ENCODE measurements around the gene PPP1R2B.

PPP1R2B gene

DNA sequence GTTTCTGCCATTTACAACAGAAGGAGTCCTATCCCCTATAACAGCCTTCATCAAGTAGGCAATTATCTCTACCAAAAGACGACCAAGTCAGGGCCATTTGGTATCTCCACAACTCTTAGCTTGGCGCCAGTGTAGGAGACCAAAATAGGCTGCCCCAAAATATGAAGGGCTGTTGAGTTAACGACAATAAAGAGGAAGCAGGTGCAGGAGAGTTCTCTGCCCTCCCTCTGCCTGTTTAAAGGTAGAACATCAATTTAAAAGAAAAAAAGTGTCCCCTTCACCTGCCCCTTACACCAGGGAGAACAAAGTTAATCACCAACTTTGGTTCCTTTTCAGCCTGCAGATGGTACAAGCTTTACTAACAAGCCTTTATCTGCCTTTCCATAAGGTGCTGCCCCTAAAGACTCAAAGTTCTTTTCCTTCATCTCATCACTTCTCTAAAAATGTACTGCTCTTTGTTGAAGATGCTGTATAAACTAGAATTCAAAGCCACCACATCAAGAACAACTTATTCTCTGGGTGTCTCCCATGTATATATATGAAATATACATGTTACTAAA is 33.3 kb downstream of the PPP1R2B start:
- Histone ChIP-seq H2AFZ (ENCODE audit: low read depth, low read length) (no peak overlapping the region), H3K9ac (ENCODE audit: low read depth, low read length) (no peak overlapping the region), H3K27ac (ENCODE audit: low read length) (no peak overlapping the region), H3K36me3 (ENCODE audit: insufficient read depth, low read length) (no peaks in the 10 kb centered on the region), H3K4me2 (ENCODE audit: insufficient read depth, low read length) (no peak overlapping the region), H3K4me1 (ENCODE audit: insufficient read depth, low read length) (no peaks in the 10 kb centered on the region), H3K79me2 (ENCODE audit: insufficient read depth, low read length) (no peaks in the 10 kb centered on the region), H3K4me3 (ENCODE audit: low read depth in 1 of 2, low read length in 2 of 2) (no peak overlapping the region), H3K9me3 (ENCODE audit: insufficient read depth, low read length, severe bottlenecking) (no peaks in the 10 kb centered on the region), H3K27me3 (ENCODE audit: insufficient read depth, low read length, poor library complexity) (peaks cover 6% of the 10 kb centered on the region), H4K20me1 (ENCODE audit: insufficient read depth, low read length) (no peaks in the 10 kb centered on the region)
- TF ChIP-seq, protein P1, sequence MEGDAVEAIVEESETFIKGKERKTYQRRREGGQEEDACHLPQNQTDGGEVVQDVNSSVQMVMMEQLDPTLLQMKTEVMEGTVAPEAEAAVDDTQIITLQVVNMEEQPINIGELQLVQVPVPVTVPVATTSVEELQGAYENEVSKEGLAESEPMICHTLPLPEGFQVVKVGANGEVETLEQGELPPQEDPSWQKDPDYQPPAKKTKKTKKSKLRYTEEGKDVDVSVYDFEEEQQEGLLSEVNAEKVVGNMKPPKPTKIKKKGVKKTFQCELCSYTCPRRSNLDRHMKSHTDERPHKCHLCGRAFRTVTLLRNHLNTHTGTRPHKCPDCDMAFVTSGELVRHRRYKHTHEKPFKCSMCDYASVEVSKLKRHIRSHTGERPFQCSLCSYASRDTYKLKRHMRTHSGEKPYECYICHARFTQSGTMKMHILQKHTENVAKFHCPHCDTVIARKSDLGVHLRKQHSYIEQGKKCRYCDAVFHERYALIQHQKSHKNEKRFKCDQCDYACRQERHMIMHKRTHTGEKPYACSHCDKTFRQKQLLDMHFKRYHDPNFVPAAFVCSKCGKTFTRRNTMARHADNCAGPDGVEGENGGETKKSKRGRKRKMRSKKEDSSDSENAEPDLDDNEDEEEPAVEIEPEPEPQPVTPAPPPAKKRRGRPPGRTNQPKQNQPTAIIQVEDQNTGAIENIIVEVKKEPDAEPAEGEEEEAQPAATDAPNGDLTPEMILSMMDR (IDR thresholded peaks at IDR 0.05; ENCODE audit: borderline replicate concordance, extremely low read depth, low read length, poor library complexity, severe bottlenecking), result no peak
- TF ChIP-seq EZH2 (IDR thresholded peaks at IDR 0.05; ENCODE audit: borderline replicate concordance, low read depth, low read length, severe bottlenecking), result no peak
- ATAC-seq (ENCODE audit: insufficient read depth, low read depth) (no peak), DNase-seq (no peak)

DNA sequence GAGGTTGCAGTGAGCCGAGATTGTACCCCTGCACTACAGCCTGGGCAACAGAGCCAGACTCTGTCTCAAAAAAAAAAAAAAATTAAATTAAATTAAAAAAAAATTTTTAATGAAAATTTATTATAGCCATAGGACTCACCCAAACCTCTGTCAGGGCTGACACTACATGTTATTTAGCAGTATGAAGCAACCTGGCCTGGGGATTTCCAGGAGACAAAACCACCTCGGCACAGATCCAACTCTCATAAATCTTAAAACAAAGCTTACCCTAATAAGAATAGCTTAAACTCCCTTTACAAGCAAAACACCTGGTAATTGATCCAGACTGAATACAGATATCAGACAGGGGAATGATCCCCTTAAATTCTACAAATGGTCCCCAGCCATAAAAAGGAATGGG is 38.4 kb downstream of the PPP1R2B start:
- no peak overlapping the region for H2AFZ ChIP-seq (ENCODE audit: low read depth, low read length)
- no peak overlapping the region for H3K4me2 ChIP-seq (ENCODE audit: insufficient read depth, low read length)
- H4K20me1 ChIP-seq (ENCODE audit: insufficient read depth, low read length), result no peaks in the 10 kb centered on the region
- DNase-seq (no peak), ATAC-seq (ENCODE audit: insufficient read depth, low read depth) (no peak)
- no peaks in the 10 kb centered on the region for H3K9me3 ChIP-seq (ENCODE audit: insufficient read depth, low read length, severe bottlenecking)
- H3K9ac ChIP-seq (ENCODE audit: low read depth, low read length), result no peak overlapping the region
- no peaks in the 10 kb centered on the region for H3K79me2 ChIP-seq (ENCODE audit: insufficient read depth, low read length)
- H3K27me3 ChIP-seq (ENCODE audit: insufficient read depth, low read length, poor library complexity), result peaks cover 9% of the 10 kb centered on the region
- H3K4me3 ChIP-seq (ENCODE audit: low read depth in 1 of 2, low read length in 2 of 2), result no peak overlapping the region
- H3K36me3 ChIP-seq (ENCODE audit: insufficient read depth, low read length), result no peaks in the 10 kb centered on the region
- no peak overlapping the region for H3K27ac ChIP-seq (ENCODE audit: low read length)
- TF ChIP-seq, protein P1 (IDR thresholded peaks at IDR 0.05; ENCODE audit: borderline replicate concordance, extremely low read depth, low read length, poor library complexity, severe bottlenecking), result no peak
- TF ChIP-seq EZH2 (IDR thresholded peaks at IDR 0.05; ENCODE audit: borderline replicate concordance, low read depth, low read length, severe bottlenecking), result no peak
- H3K4me1 ChIP-seq (ENCODE audit: insufficient read depth, low read length), result no peaks in the 10 kb centered on the region

- TF ChIP-seq, protein P1 (IDR thresholded peaks at IDR 0.05; ENCODE audit: borderline replicate concordance, extremely low read depth, low read length, poor library complexity, severe bottlenecking), result no peak
- TF ChIP-seq EZH2 (IDR thresholded peaks at IDR 0.05; ENCODE audit: borderline replicate concordance, low read depth, low read length, severe bottlenecking), result no peak
- Histone ChIP-seq H3K4me3 (ENCODE audit: low read depth in 1 of 2, low read length in 2 of 2) (no peak overlapping the region), H3K27me3 (ENCODE audit: insufficient read depth, low read length, poor library complexity) (peaks cover 2% of the 10 kb centered on the region), H4K20me1 (ENCODE audit: insufficient read depth, low read length) (no peaks in the 10 kb centered on the region), H3K4me2 (ENCODE audit: insufficient read depth, low read length) (no peak overlapping the region), H3K27ac (ENCODE audit: low read length) (no peak overlapping the region), H3K9ac (ENCODE audit: low read depth, low read length) (no peak overlapping the region), H3K36me3 (ENCODE audit: insufficient read depth, low read length) (no peaks in the 10 kb centered on the region), H3K9me3 (ENCODE audit: insufficient read depth, low read length, severe bottlenecking) (no peaks in the 10 kb centered on the region), H3K79me2 (ENCODE audit: insufficient read depth, low read length) (no peaks in the 10 kb centered on the region), H2AFZ (ENCODE audit: low read depth, low read length) (no peak overlapping the region), H3K4me1 (ENCODE audit: insufficient read depth, low read length) (no peaks in the 10 kb centered on the region)
- DNase-seq (no peak), ATAC-seq (ENCODE audit: insufficient read depth, low read depth) (no peak)
Measured at GRCh38 chr5:156892223-156892622, 42.1 kb downstream of the PPP1R2B start.

DNA sequence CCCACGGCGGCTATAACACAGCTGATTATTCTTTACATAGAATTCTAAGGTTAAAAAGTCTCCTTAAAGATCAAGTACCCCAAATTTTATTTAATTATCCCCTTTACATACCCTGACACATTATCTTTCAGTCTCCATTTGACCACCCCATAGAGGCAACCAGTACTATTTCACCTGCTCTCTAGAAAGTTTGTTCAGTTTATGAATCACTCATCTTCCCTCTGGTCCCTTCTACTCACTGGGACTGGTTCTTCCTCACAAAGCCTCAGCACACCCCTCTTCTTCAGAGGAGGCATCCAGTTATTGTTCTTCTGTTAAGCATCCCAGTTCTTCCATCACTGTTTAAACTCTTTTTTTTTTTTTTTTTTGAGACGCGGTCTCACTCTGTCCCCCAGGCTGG is 42.8 kb downstream of the PPP1R2B start:
- no peak overlapping the region for H3K4me3 ChIP-seq (ENCODE audit: low read depth in 1 of 2, low read length in 2 of 2)
- no peaks in the 10 kb centered on the region for H3K79me2 ChIP-seq (ENCODE audit: insufficient read depth, low read length)
- H3K27ac ChIP-seq (ENCODE audit: low read length), result no peak overlapping the region
- DNase-seq (no peak), ATAC-seq (ENCODE audit: insufficient read depth, low read depth) (no peak)
- TF ChIP-seq EZH2 (IDR thresholded peaks at IDR 0.05; ENCODE audit: borderline replicate concordance, low read depth, low read length, severe bottlenecking), result no peak
- TF ChIP-seq, protein P1 (IDR thresholded peaks at IDR 0.05; ENCODE audit: borderline replicate concordance, extremely low read depth, low read length, poor library complexity, severe bottlenecking), result no peak
- no peaks in the 10 kb centered on the region for H3K36me3 ChIP-seq (ENCODE audit: insufficient read depth, low read length)
- H4K20me1 ChIP-seq (ENCODE audit: insufficient read depth, low read length), result no peaks in the 10 kb centered on the region
- no peaks in the 10 kb centered on the region for H3K4me1 ChIP-seq (ENCODE audit: insufficient read depth, low read length)
- H3K9me3 ChIP-seq (ENCODE audit: insufficient read depth, low read length, severe bottlenecking), result no peaks in the 10 kb centered on the region
- peaks cover 2% of the 10 kb centered on the region for H3K27me3 ChIP-seq (ENCODE audit: insufficient read depth, low read length, poor library complexity)
- H3K9ac ChIP-seq (ENCODE audit: low read depth, low read length), result no peak overlapping the region
- no peak overlapping the region for H2AFZ ChIP-seq (ENCODE audit: low read depth, low read length)
- H3K4me2 ChIP-seq (ENCODE audit: insufficient read depth, low read length), result no peak overlapping the region
